ENCODE measurements around the gene NBEAL1. TPM values are rescaled to one million over a fixed set of nuclear protein-coding genes. Genes with fewer than 3 reads are reported as not detected.
"Not testable (repeated sequence)": the region's sequence is repeated elsewhere in the genome, so short reads cannot be mapped to it uniquely, and the experiment has no call there.

NBEAL1 gene
- total and polyA plus RNA-seq, 9 donors, result 4.6 to 36.2 (median 26.2) TPM

DNA sequence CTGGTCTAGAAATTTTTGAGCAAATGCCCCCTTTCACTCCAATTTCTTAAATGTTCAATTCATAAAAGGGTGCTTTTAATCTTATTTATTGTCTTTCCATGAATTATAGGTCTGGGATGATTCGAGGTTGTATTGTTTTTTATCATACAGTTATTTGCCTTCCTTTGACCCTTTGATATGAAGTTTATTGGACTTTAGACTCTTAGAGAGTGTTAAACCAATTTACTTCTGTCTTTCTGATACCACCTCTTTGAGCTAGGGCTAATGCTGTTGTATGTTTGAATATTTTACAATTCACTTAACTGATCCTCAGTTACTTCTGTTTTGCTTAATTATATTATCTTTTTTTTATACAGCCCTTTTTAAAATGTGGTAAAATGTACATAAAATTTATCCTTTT is 134.5 kb downstream of the NBEAL1 start:
- no peak for TF ChIP-seq EP300 (IDR thresholded peaks at IDR 0.05)
- TF ChIP-seq POLR2A (IDR thresholded peaks at IDR 0.05), result no peak
- no peak for TF ChIP-seq CTCF (IDR thresholded peaks at IDR 0.05)
- intact Hi-C loops (cut with DNase I), result no loop called here
- H3K4me3 ChIP-seq, result no peak overlapping the region
- no peaks in the 10 kb centered on the region for H3K36me3 ChIP-seq
- no peak overlapping the region for H3K27ac ChIP-seq
- 65 to 72% (median 70%) methylated on average over 1 of the region's 1 CpG for WGBS, 3 donors
- no peaks in the 10 kb centered on the region for H3K27me3 ChIP-seq
- H3K9me3 ChIP-seq, result no peaks in the 10 kb centered on the region
- no peak for DNase-seq
- no peaks in the 10 kb centered on the region for H3K4me1 ChIP-seq (ENCODE audit: insufficient read depth)

- 91 to 100% (median 94%) methylated on average over 1 of the region's 1 CpG for WGBS, 3 donors
- H3K4me1 ChIP-seq (ENCODE audit: insufficient read depth), result no peaks in the 10 kb centered on the region
- TF ChIP-seq EP300 (IDR thresholded peaks at IDR 0.05) (no peak), CTCF (IDR thresholded peaks at IDR 0.05) (no peak), POLR2A (IDR thresholded peaks at IDR 0.05) (no peak)
- H3K27me3 ChIP-seq, result no peaks in the 10 kb centered on the region
- intact Hi-C loops (cut with DNase I), result no loop called here
- H3K36me3 ChIP-seq, result no peaks in the 10 kb centered on the region
- no peak for DNase-seq
- H3K4me3 ChIP-seq, result no peak overlapping the region
- H3K27ac ChIP-seq, result no peak overlapping the region
- no peaks in the 10 kb centered on the region for H3K9me3 ChIP-seq
Measured at GRCh38 chr2:203155406-203155805, 140.7 kb downstream of the NBEAL1 start.

- H3K4me1 ChIP-seq (ENCODE audit: insufficient read depth); H3K27ac ChIP-seq; H3K9me3 ChIP-seq; H3K4me3 ChIP-seq; H3K36me3 ChIP-seq; DNase-seq; intact Hi-C loops (cut with DNase I); H3K27me3 ChIP-seq: not testable (repeated sequence)
- WGBS, 3 donors, result 95 to 98% (median 96%) methylated on average over 5 of the region's 5 CpGs
Measured at GRCh38 chr2:203162722-203163121, 148.0 kb downstream of the NBEAL1 start.

DNA sequence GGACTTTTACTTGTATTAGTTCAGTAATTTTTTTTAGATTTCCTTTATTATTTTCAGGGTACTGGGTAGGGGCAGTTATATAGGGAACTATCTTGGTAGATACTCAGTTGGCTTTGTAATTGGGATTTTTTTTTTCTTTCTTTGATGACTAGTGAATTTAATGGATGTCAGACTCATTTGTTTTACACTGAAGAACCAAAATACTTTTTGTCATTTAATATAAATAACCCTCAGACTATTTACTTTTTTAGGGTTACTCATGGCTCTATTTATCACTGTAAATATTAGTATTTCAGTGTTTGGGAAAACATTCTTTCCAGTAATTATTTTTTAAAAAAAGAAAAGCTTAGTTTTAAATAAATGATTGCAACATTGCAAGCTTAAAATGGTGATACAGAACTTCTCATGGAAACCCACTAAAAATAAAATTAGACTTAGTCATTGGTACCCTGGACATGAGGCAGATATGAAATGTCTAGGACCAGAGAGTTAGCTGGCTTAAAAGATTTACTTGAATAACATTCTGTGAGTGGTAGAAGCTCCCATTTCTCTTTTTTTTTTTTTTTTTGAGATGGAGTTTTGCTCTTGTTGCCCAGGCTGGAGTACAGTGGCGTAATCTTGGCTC is 149.7 kb downstream of the NBEAL1 start:
- Histone ChIP-seq H3K36me3 (no peaks in the 10 kb centered on the region), H3K4me1 (ENCODE audit: insufficient read depth) (no peaks in the 10 kb centered on the region), H3K4me3 (no peak overlapping the region), H3K9me3 (no peaks in the 10 kb centered on the region), H3K27ac (no peak overlapping the region), H3K27me3 (no peaks in the 10 kb centered on the region)
- DNase-seq, result no peak
- 90 to 97% (median 94%) methylated on average over 1 of the region's 1 CpG for WGBS, 3 donors
- no peak for TF ChIP-seq POLR2A (IDR thresholded peaks at IDR 0.05)
- TF ChIP-seq CTCF (IDR thresholded peaks at IDR 0.05), result no peak
- TF ChIP-seq EP300 (IDR thresholded peaks at IDR 0.05), result no peak
- intact Hi-C loops (cut with DNase I), result no loop called here

- H3K4me3 ChIP-seq, result no peak overlapping the region
- 94 to 97% (median 96%) methylated on average over 5 of the region's 5 CpGs for WGBS, 3 donors
- no peak overlapping the region for H3K27ac ChIP-seq
- intact Hi-C loops (cut with DNase I), result no loop called here
- no peaks in the 10 kb centered on the region for H3K4me1 ChIP-seq (ENCODE audit: insufficient read depth)
- DNase-seq, result no peak
- no peaks in the 10 kb centered on the region for H3K27me3 ChIP-seq
- no peaks in the 10 kb centered on the region for H3K9me3 ChIP-seq
- TF ChIP-seq POLR2A (IDR thresholded peaks at IDR 0.05) (no peak), CTCF (IDR thresholded peaks at IDR 0.05) (no peak), EP300 (IDR thresholded peaks at IDR 0.05) (no peak)
- H3K36me3 ChIP-seq, result no peaks in the 10 kb centered on the region
Measured at GRCh38 chr2:203167751-203168150, 153.1 kb downstream of the NBEAL1 start.

All from ovary (tissue), 9 donors.